GM13977 (cell line): ENCODE measurements around the gene GNAZ.

Experiments used
- DNase-seq: peaks from one replicate; pipeline ENCODE4 v3.0.0; 2012; ENCODE audit warnings: low spot score
- in situ Hi-C: fragments of 300-500 bp; cut with MboI; formaldehyde crosslinking; loops from one replicate; pipeline ENCODE4 v1.12.0; 2022; ENCODE audit warnings: low sequenced_read_pairs, low pct_unique_long_range_greater_than_20kb, mixed read lengths, inconsistent platforms; ENCODE audit not compliant: unreplicated experiment
- TF ChIP-seq, protein P1 (sequence below): IDR thresholded peaks from 2 replicates; pipeline ENCODE4 v1.5.1; 2012; ENCODE audit warnings: mild to moderate bottlenecking, control low read depth; ENCODE audit not compliant: insufficient read depth; ENCODE audit errors: extremely low read depth, missing control alignments

Gene GNAZ

DNA sequence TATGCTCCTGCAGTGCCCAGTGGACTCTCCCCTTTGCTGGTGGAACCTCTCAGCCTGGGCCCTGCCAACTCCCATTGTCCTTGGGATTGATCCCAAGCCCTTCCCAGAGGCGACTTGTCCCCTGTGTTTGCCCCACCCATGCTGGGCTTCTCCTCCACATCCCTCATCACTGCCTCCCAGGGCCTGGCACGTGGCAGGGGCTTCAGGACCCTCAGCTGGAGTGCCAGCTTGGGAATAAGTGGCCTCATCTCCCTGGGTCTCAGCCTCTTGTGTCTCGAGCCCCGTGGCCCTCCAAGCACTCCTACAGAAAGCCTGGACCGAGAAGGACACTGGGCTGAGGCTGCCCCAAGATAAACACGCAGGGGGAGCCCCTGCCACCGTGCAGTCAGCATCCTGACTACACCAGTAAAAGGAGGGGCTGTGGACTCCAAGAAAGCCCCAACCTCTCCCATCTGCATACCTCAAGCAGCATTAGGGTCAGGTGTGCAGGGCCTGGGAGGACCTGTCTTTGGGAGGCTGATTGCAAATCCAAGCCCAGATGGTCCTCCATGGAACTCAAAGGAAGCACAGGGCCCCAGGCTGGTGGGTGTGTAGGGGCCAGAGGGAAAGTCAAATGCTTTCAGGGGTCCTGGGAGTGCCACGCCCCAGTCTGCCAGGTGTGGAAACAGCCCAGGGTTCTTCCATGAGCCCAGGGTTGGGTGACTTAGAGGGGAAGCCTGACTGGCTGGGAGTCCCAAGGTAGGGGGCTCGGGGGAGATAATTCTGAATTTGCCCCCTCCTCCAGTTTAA lies 9.5 kb upstream of the GNAZ start:
- TF ChIP-seq, protein P1, sequence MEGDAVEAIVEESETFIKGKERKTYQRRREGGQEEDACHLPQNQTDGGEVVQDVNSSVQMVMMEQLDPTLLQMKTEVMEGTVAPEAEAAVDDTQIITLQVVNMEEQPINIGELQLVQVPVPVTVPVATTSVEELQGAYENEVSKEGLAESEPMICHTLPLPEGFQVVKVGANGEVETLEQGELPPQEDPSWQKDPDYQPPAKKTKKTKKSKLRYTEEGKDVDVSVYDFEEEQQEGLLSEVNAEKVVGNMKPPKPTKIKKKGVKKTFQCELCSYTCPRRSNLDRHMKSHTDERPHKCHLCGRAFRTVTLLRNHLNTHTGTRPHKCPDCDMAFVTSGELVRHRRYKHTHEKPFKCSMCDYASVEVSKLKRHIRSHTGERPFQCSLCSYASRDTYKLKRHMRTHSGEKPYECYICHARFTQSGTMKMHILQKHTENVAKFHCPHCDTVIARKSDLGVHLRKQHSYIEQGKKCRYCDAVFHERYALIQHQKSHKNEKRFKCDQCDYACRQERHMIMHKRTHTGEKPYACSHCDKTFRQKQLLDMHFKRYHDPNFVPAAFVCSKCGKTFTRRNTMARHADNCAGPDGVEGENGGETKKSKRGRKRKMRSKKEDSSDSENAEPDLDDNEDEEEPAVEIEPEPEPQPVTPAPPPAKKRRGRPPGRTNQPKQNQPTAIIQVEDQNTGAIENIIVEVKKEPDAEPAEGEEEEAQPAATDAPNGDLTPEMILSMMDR: no peak
- no peak for DNase-seq
- in situ Hi-C loops: no loop called here

DNA sequence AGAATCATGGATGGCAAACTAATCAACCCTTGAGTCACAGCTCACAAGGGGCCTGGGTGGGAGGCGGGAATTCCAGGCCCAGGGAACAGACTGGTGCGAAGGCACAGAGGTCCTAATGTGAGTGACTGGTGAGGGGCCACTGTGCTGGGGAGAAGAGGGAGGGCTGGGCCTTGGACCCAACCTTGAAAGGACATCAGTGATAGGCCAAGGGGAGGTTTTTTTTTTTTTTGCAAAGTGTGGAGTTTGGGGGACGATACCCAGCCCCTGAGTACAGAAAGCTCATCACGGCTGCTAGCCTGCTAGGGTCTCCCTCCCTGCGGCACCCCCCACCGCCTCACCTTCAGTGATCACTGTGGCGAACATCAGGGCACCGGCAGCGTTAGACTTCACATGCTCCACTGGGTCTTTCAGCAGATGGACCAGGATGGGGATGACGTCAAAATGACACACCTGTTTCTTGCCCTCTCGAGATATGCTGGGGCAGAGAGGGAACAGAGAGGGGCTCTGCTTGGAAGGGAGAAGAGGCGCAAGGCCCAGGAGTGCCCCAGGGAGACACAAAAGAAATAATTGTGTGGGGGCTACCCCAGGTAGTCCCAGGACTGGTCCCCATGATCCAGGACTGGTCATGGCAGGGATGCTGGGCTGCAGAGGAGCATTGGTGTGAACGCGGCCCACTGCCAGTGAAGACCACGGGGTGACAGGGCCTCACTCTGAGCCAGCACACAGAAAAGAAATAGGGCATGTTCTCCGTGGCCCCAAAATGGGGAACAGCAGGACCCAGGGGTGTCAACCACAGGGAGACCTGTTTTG lies 8.6 kb upstream of the GNAZ start:
- in situ Hi-C loops: no loop called here
- TF ChIP-seq, protein P1: no peak
- no peak for DNase-seq

DNA sequence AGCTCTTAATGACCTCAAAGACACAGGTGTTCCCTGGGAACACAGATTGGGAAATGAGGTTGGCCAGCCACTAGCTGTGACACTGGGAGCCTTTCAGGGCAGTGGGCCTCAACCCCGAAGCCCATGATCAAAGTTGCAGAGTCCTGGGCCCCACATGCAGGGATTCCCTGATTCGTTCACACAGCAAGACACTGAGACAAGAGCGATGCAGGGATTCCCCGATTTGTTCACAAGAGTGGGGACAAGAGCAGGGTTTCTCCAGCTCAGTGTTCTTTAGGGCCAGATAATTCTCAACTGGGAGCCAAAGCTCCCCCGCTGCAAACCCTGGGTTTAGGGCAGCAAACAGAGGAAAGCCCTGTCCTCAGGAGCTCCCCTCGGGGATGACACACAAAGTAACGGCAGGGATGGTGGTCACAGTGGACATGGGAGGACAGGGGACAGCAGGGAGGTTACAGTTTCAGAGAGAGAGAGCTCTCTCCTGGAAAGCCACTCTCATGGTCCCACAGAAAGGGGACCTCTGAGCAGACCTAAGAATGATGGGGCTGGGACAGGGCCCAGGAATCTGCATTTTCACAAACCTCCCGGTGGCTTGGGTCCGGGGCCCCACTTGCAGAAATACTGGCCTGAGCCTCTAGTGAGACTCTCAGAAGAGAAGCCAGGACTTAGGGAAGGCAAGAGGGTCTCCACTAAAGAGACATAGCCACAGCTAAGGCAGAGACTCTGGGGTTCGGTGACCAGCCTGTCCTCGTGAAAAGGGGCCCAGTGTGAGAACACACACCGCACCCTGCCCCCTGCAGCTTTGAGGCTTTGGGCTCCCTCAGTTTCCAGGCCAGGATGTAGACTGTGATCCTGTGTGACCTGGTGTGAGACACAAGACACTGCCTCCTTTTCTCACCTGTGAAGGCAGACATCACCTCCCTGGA lies 7.4 kb upstream of the GNAZ start:
- DNase-seq: no peak
- in situ Hi-C loops: no loop called here
- TF ChIP-seq, protein P1: no peak

DNA sequence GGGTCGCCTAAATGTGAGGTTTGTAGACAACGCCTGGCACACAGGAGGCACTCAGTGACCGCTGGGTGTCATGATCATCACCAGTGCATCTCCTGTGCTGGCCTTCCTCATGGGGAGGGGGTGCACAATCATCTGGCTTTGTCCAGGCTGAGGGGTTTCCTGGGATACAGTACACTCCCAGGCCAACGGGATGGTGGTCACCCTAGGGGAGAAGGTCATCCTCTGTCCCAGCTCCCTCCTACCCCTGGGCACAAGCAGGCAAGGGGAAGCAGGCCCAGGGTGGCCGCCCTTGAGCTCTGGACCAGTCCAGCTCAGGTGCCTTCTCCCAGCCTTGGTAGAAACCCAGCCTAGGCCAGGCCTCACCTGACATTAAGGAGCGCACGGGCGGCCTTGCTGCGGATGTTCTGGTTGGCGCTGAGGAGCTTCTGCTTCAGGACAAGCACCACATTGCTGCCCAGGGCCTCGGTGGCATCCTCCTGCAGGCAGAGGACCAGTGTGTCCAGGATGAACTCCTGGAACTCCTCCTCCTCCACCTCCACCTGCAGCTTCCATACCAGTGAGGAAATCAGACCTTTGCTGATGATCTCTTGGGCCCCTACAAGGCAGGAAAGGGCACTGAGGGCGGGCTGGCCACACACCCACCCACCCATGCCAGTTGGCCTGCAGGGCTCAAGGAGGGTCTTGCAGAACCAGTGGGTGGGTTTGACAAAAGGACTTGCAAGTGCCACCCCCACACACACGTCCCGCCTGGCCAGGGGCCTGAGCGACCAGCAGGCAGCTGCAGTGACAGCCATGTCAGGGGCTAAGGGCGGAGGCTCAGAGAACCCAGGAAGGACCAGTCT lies 6.6 kb upstream of the GNAZ start:
- no peak for DNase-seq
- TF ChIP-seq, protein P1: no peak
- in situ Hi-C loops: no loop called here

DNA sequence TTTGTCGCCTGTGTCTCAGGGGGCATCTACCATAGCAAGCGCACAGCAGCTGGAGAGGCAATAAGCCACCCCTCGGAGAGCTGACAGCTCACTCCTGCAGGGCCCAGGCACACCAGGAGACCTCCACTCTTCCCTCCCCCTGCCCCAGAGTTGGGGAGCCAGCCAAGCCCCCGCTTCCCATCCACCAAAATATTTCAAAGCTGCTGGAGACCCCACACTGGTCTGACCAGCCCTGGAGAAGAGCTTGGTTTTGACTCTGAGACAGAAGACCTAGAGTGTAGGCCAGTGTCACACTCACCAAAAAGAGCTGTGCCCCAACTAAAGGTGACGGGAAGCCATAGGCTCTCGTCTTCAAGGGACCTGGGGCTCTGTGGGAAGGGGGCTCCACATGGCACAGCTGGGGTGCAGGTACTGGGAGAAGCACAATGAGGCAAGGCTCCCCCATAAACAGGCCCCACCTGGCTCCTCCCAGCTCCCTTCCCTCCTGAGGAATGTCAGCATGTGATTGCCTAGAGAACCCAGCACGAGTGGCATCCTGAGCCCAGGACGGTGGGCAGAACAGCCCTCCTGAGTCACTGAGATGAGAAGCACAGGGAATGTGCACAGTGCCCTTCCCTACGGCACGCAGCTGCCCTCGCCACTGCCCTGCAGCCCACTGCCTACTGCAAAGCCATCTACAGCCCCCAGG lies 5.8 kb upstream of the GNAZ start:
- in situ Hi-C loops: no loop called here
- TF ChIP-seq, protein P1: no peak
- DNase-seq: no peak
